Activated CD8-positive, alpha-beta T cell treated with anti-CD3 and anti-CD28 coated beads for 36 hours (primary cell): ENCODE measurements around the gene GRM8. TPM values are rescaled to one million over a fixed set of nuclear protein-coding genes. Genes with fewer than 3 reads are reported as not detected.

Experiments used
- ATAC-seq: fragments of 200-7000 bp; cut with Tn5 transposase; one replicate; pipeline ENCODE4 v1.10.0; 2021; ENCODE audit warnings: mild to moderate bottlenecking, moderate library complexity
- CTCF ChIA-PET: fragments of 350-600 bp; sonication (Branson Sonifier 250); formaldehyde crosslinking; loops from one replicate; lab custom pipeline; 2021; ENCODE audit warnings: antibody characterized with exemption; lab: Charles Lee
- POLR2A ChIA-PET: fragments of 350-600 bp; sonication (Branson Sonifier 250); formaldehyde crosslinking; loops from one replicate; lab custom pipeline; 2021; ENCODE audit warnings: antibody characterized with exemption; lab: Charles Lee
- DNase-seq: peaks from one replicate; pipeline ENCODE4 v3.0.0-alpha.2; 2020
- H3K27ac Mint-ChIP-seq: one replicate; pipeline ENCODE4 v1.8.0; 2021; ENCODE audit warnings: mild to moderate bottlenecking, mixed read lengths
- H3K27me3 Mint-ChIP-seq: one replicate; pipeline ENCODE4 v1.8.0; 2021; ENCODE audit warnings: mixed read lengths
- H3K36me3 Mint-ChIP-seq: one replicate; pipeline ENCODE4 v1.8.0; 2021; ENCODE audit warnings: low read depth, mixed read lengths
- H3K4me1 Mint-ChIP-seq: one replicate; pipeline ENCODE4 v1.8.0; 2021; ENCODE audit warnings: low read depth, mixed read lengths
- H3K4me3 Mint-ChIP-seq: one replicate; pipeline ENCODE4 v1.8.0; 2021; ENCODE audit warnings: mild to moderate bottlenecking, moderate library complexity, mixed read lengths
- H3K9me3 Mint-ChIP-seq: one replicate; pipeline ENCODE4 v1.8.0; 2021; ENCODE audit warnings: mixed read lengths
- CTCF ChIP-seq: fragments of 200-600 bp; IDR thresholded peaks from one replicate; pipeline ENCODE4 v1.8.0; 2022; ENCODE audit warnings: antibody characterized with exemption, mild to moderate bottlenecking
- intact Hi-C: fragments of 100-400 bp; cut with micrococcal nuclease; formaldehyde crosslinking; loops from one replicate; pipeline ENCODE4 v1.10.0; 2022
- total RNA-seq, 2 experiments: library from RNA; stranded (reverse); gene quantifications; one replicate each; pipeline ENCODE4 v1.2.3, GENCODE V29; 2021

GRM8 gene
- total RNA-seq, 2 experiments from 2014 or later = not detected

- intact Hi-C loops = no loop called here
- H3K4me3 Mint-ChIP-seq = no peak overlapping the region
- H3K27ac Mint-ChIP-seq = no peak overlapping the region
- no peaks in the 10 kb centered on the region for H3K36me3 Mint-ChIP-seq
- no peaks in the 10 kb centered on the region for H3K4me1 Mint-ChIP-seq
- POLR2A ChIA-PET = no interaction called here
- DNase-seq (no peak), ATAC-seq (no peak)
- TF ChIP-seq CTCF = no peak
- CTCF ChIA-PET = no interaction called here
- H3K9me3 Mint-ChIP-seq = peaks cover 3% of the 10 kb centered on the region
- peaks cover 4% of the 10 kb centered on the region for H3K27me3 Mint-ChIP-seq
Measured at GRCh38 chr7:126799541-126799940, 453.2 kb downstream of the GRM8 start.

DNA sequence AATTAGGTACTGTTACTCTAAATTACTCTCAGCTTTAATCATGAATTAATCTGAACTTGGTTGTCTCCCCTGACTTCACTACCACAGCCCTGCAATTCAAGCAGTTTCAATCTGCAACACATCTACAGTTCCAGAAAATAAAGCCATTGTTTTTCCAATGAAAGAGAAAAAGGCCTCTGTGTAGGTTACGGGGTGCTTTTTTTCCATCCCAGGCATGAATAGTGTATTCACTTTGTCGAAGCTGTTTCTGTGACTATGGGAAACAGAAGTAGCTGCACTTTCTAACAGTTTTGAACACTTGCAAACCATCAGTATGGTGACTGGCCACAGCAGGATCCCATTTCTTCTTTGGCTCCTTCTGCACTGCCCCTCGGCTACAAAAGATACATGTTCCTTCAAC, 460.2 kb downstream of the GRM8 start:
- H3K4me3 Mint-ChIP-seq = no peak overlapping the region
- no peak overlapping the region for H3K27ac Mint-ChIP-seq
- intact Hi-C loops = no loop called here
- no peak for DNase-seq
- peaks cover 7% of the 10 kb centered on the region for H3K27me3 Mint-ChIP-seq
- POLR2A ChIA-PET = no interaction called here
- no peaks in the 10 kb centered on the region for H3K9me3 Mint-ChIP-seq
- no peaks in the 10 kb centered on the region for H3K4me1 Mint-ChIP-seq
- H3K36me3 Mint-ChIP-seq = no peaks in the 10 kb centered on the region
- TF ChIP-seq CTCF = no peak
- no peak for ATAC-seq
- CTCF ChIA-PET = interaction anchor here (1.0 kb wide), 1 partner anchor 10 kb away, joined by 3 read pairs; no protein-coding TSS in a partner anchor

GRCh38 chr7:126791306-126791705, 461.4 kb downstream of the GRM8 start:
- ATAC-seq = no peak
- DNase-seq = no peak
- POLR2A ChIA-PET = no interaction called here
- Mint-ChIP-seq H3K27me3 (peaks cover 7% of the 10 kb centered on the region), H3K36me3 (no peaks in the 10 kb centered on the region), H3K9me3 (no peaks in the 10 kb centered on the region), H3K4me3 (no peak overlapping the region), H3K27ac (no peak overlapping the region), H3K4me1 (no peaks in the 10 kb centered on the region)
- TF ChIP-seq CTCF = no peak
- CTCF ChIA-PET = no interaction called here
- intact Hi-C loops = no loop called here

DNA sequence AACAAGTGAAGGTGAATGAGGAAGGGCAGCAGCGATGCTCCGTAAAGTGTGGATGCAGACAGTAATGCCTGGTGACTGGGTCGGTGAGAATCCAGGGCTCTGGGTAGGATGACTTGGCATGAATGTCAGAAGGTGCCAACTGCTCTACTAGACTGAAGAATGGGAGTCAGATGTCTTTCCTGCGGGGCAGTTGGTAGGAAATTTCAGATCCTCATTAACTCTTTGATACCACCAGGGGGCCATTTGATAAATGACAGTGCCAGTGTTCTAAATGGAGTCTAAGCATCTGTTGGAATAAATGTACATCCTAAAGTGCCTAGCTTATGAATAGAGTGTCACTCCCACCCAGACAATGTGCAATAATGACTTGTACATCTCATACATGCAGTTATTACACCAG, 462.0 kb downstream of the GRM8 start:
- no peak for ATAC-seq
- no peaks in the 10 kb centered on the region for H3K4me1 Mint-ChIP-seq
- intact Hi-C loops = no loop called here
- H3K36me3 Mint-ChIP-seq = no peaks in the 10 kb centered on the region
- TF ChIP-seq CTCF = no peak
- DNase-seq = no peak
- no peaks in the 10 kb centered on the region for H3K9me3 Mint-ChIP-seq
- ChIA-PET CTCF (no interaction called here), POLR2A (no interaction called here)
- H3K27ac Mint-ChIP-seq = no peak overlapping the region
- no peak overlapping the region for H3K4me3 Mint-ChIP-seq
- peaks cover 4% of the 10 kb centered on the region for H3K27me3 Mint-ChIP-seq

DNA sequence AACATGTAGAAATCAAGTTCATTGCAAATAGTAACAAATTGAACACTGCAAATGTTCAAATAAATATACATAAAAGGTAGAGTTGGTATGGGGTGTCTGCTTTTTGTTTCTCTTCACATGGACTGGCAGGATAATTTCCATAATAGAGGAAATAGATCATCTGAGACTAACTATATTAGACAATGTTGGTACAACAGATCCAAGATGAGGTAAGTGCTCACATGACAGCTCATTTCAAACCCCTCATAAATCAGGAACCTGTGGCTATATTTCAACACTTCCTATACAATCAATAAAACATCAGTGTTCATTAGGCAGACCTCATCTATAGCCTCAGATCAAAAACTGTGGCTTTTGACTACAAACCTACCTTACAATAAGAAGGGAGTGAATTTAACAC, 469.1 kb downstream of the GRM8 start:
- TF ChIP-seq CTCF = no peak
- CTCF ChIA-PET = interaction anchor here (1.9 kb wide), 1 partner anchor 19 kb away, joined by 5 read pairs; no protein-coding TSS in a partner anchor
- Mint-ChIP-seq H3K4me3 (no peak overlapping the region), H3K4me1 (no peaks in the 10 kb centered on the region), H3K27me3 (peaks cover 1% of the 10 kb centered on the region), H3K36me3 (no peaks in the 10 kb centered on the region), H3K9me3 (no peaks in the 10 kb centered on the region), H3K27ac (no peak overlapping the region)
- ATAC-seq (no peak), DNase-seq (no peak)
- intact Hi-C loops = no loop called here
- POLR2A ChIA-PET = no interaction called here
